ENCODE results near the gene EHHADH. TPM values are rescaled to one million over a fixed set of nuclear protein-coding genes. Genes with fewer than 3 reads are reported as not detected.

EHHADH gene
- total RNA-seq, 1 experiment from 2014 or later = 10.7 TPM

DNA sequence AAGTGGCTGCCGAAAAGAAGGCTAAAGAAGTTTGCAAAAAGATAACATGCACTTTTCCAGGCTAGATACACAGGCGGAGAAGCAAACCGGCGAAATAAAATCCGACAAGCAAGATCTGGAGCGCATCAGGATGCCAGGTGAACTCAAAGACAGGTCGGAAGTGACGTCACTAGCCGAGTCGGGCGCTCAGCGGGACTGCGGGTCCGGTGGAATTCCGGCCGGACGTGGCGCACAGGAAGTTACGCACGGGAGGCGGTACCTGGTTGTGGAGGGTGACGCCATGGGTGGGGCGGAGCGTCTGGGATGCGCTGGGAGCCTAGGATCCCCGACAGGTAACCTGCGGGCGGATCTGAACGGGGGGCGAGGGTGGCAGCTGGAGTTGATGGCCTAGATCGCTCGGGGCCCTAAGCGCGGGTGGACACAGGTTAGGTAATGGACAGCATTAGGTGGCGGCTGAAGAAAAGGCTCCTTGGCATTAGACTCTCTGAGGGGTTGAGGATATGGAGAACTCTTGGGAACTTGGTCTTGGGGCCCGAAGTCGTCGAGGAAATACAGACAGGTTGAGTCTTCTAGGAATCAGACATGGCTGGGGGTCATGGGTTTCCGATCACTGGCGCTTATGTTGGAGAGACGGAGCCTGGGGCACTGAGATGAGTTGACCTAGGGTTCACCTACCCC is 29.0 kb upstream of the EHHADH start:
- peak overlapping the region; percentile 75 for H3K9ac ChIP-seq (ENCODE audit: low read length)
- RAD21 ChIA-PET (ENCODE audit: low non-redundant PET in 1 of 2, low total read pairs in 2 of 2, uncharacterized antibody in 2 of 2, unreplicated experiment in 2 of 2) = no interaction called here
- CTCF ChIA-PET = no interaction called here
- intact Hi-C loops (cut with micrococcal nuclease) = no loop called here
- DNase-seq (ENCODE audit: low read depth, low spot score) (peak; percentile 96), ATAC-seq (peak; percentile 93)
- peak overlapping the region; percentile 76 for H3K4me2 ChIP-seq (ENCODE audit: low read length)
- H3K79me2 ChIP-seq (ENCODE audit: insufficient read depth, low read length) = peaks cover 25% of the 10 kb centered on the region
- H2AFZ ChIP-seq (ENCODE audit: low read depth, low read length, poor library complexity, severe bottlenecking) = peak overlapping the region; percentile 39
- peak overlapping the region; percentile 50 for H3K27ac ChIP-seq (ENCODE audit: low read depth, low read length)
- H3K9me2 ChIP-seq (ENCODE audit: insufficient read depth) = no peaks in the 10 kb centered on the region
- H3K36me3 ChIP-seq (ENCODE audit: control insufficient read depth in 1 of 2, insufficient read depth in 2 of 2, low read length in 2 of 2) = 0 out of 4 replicates have a peak, but pooled peaks cover 0 to 2% of the 10 kb centered on the region in 2 experiments
- no peaks in the 10 kb centered on the region for H3K27me3 ChIP-seq (ENCODE audit: insufficient read depth, low read length)
- no peaks in the 10 kb centered on the region for H3K9me3 ChIP-seq (ENCODE audit: control insufficient read depth in 1 of 2, insufficient read depth in 1 of 2, low read depth in 1 of 2, low read length in 2 of 2)
- no peaks in the 10 kb centered on the region for H4K20me1 ChIP-seq (ENCODE audit: insufficient read depth)
- H3K4me1 ChIP-seq (ENCODE audit: control insufficient read depth in 1 of 2, insufficient read depth in 2 of 2, low read length in 2 of 2) = peaks cover 6 to 21% of the 10 kb centered on the region in 2 experiments; a peak in 3 of 4 replicates
- TSS peak; percentile 88 for BruUV-seq (replicated peaks)
- peak overlapping the region; percentile 85 to 89 for H3K4me3 ChIP-seq (replicated peaks in 1 of 2; ENCODE audit: low read depth in 1 of 2, low read length in 2 of 2)
- POLR2A ChIA-PET = no interaction called here
- no peak for TF ChIP-seq CEBPB (IDR thresholded peaks at IDR 0.05; ENCODE audit: low read depth)
- TF ChIP-seq, protein P1, sequence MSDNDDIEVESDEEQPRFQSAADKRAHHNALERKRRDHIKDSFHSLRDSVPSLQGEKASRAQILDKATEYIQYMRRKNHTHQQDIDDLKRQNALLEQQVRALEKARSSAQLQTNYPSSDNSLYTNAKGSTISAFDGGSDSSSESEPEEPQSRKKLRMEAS (IDR thresholded peaks at IDR 0.05) = peak; percentile 48
- TF ChIP-seq ZFX (IDR thresholded peaks at IDR 0.05) = no peak
- no peak for TF ChIP-seq ZNF274 (IDR thresholded peaks at IDR 0.05; ENCODE audit: low read depth, low read length)
- no peak for TF ChIP-seq EZH2 (IDR thresholded peaks at IDR 0.05)
- peak; percentile 96 for TF ChIP-seq POLR2AphosphoS5 (IDR thresholded peaks at IDR 0.05; ENCODE audit: low read depth, low read length)
- TF ChIP-seq SP1 (IDR thresholded peaks at IDR 0.05; ENCODE audit: low read depth) = peak; percentile 87
- TF ChIP-seq SIN3A (IDR thresholded peaks at IDR 0.05; ENCODE audit: low read depth) = peak; percentile 53; the same call in 1 of the 2 replicates
- TF ChIP-seq EGR1 (IDR thresholded peaks at IDR 0.05; ENCODE audit: low read depth) = no peak
- peak; percentile 57 for TF ChIP-seq TCF7L2 (IDR thresholded peaks at IDR 0.05; ENCODE audit: borderline replicate concordance, extremely low read depth, insufficient read depth, insufficient read length)
- TF ChIP-seq FOSL1 (IDR thresholded peaks at IDR 0.05; ENCODE audit: low read depth) = no peak
- TF ChIP-seq ZBTB33 (IDR thresholded peaks at IDR 0.05; ENCODE audit: extremely low read depth, insufficient replicate concordance, low read length) = peak; percentile 27
- TF ChIP-seq ELF1 (IDR thresholded peaks at IDR 0.05; ENCODE audit: borderline replicate concordance, low read depth) = peak; percentile 51
- peak; percentile 73 for TF ChIP-seq YY1 (IDR thresholded peaks at IDR 0.05; ENCODE audit: extremely low read depth, insufficient replicate concordance, low read depth, low read length)
- no peak for TF ChIP-seq RAD21 (IDR thresholded peaks at IDR 0.05; ENCODE audit: low read depth)
- TF ChIP-seq ATF3 (IDR thresholded peaks at IDR 0.05) = no peak
- TF ChIP-seq CBX3 (IDR thresholded peaks at IDR 0.05; ENCODE audit: low read depth) = peak; percentile 67; the same call in 1 of the 2 replicates
- TF ChIP-seq, protein P2, sequence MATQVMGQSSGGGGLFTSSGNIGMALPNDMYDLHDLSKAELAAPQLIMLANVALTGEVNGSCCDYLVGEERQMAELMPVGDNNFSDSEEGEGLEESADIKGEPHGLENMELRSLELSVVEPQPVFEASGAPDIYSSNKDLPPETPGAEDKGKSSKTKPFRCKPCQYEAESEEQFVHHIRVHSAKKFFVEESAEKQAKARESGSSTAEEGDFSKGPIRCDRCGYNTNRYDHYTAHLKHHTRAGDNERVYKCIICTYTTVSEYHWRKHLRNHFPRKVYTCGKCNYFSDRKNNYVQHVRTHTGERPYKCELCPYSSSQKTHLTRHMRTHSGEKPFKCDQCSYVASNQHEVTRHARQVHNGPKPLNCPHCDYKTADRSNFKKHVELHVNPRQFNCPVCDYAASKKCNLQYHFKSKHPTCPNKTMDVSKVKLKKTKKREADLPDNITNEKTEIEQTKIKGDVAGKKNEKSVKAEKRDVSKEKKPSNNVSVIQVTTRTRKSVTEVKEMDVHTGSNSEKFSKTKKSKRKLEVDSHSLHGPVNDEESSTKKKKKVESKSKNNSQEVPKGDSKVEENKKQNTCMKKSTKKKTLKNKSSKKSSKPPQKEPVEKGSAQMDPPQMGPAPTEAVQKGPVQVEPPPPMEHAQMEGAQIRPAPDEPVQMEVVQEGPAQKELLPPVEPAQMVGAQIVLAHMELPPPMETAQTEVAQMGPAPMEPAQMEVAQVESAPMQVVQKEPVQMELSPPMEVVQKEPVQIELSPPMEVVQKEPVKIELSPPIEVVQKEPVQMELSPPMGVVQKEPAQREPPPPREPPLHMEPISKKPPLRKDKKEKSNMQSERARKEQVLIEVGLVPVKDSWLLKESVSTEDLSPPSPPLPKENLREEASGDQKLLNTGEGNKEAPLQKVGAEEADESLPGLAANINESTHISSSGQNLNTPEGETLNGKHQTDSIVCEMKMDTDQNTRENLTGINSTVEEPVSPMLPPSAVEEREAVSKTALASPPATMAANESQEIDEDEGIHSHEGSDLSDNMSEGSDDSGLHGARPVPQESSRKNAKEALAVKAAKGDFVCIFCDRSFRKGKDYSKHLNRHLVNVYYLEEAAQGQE (IDR thresholded peaks at IDR 0.05; ENCODE audit: low read depth) = no peak
- TF ChIP-seq JUND (IDR thresholded peaks at IDR 0.05) = no peak
- no peak for TF ChIP-seq EZH2phosphoT487 (IDR thresholded peaks at IDR 0.05; ENCODE audit: borderline replicate concordance)
- TF ChIP-seq POLR2A (IDR thresholded peaks at IDR 0.05; ENCODE audit: borderline replicate concordance, extremely low read depth, insufficient read depth, insufficient read length) = peak; percentile 70
- TF ChIP-seq SRF (IDR thresholded peaks at IDR 0.05; ENCODE audit: low read depth) = peak; percentile 93

Measured in HCT116 (cell line).